NB4 (cell line): ENCODE results near the gene GAS7.

Experiments
- DNase-seq: peaks from one replicate; pipeline ENCODE4 v3.0.0; 2010; ENCODE audit warnings: low read depth
- H3K4me3 ChIP-seq: one replicate; pipeline ENCODE4 v1.5.1; 2011; ENCODE audit warnings: mild to moderate bottlenecking, low read depth, low read length, moderate library complexity
- MYC ChIP-seq: IDR thresholded peaks from 2 replicates; pipeline ENCODE4 v1.6.1; 2011; ENCODE audit warnings: low read depth, low read length
- POLR2A ChIP-seq: IDR thresholded peaks from 2 replicates; pipeline ENCODE4 v1.6.1; 2011; ENCODE audit warnings: mild to moderate bottlenecking; ENCODE audit not compliant: insufficient read length; ENCODE audit errors: extremely low read depth
- TF ChIP-seq, protein P1 (sequence below): IDR thresholded peaks from 2 replicates; pipeline ENCODE4 v1.6.1; 2011; ENCODE audit warnings: low read depth, low read length
- TF ChIP-seq, protein P2 (sequence below): IDR thresholded peaks from one replicate; pipeline ENCODE4 v1.5.1; 2012; ENCODE audit warnings: low read depth, low read length

Gene GAS7

DNA sequence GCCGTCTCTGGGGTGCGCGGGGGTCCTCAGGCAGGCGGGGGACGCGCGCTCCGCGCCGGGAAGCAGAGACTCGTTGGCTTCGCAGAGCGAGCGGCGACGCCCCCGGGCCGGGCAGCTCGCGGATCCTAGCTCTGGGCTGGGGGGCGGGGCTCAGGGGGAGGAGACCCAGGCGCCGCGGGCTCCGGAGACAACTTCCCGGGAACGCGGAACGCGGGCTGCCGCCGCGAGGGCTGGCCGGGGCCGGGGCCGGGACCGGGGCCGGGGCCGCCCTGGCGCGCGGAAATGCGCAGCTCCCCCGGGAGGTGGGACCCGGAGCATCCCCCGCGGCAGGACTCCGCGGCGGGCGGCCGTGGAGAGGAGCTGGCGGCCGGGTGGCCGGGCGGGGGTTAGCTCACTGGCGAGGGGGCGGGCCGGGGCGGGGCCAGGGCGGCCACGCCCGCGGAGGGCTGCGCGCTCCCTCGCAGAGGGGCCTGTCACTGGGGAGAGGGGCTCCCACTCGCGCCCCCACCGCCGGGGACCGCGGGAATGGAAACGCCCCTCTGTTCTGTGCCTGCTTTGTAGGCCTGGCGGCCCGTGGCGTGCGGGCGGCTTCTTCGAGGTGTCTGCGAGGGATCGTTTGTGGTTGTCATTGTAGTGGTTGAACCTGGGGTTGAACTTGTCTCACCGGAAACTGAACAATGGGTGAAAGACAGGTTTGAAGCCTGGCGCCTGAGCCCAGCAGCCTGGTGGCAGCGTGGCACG lies at the start of gene GAS7:
Gene GAS7, minus strand, starts transcription at position 98 of the 741 bp plus-strand sequence.
- TF ChIP-seq, protein P1, sequence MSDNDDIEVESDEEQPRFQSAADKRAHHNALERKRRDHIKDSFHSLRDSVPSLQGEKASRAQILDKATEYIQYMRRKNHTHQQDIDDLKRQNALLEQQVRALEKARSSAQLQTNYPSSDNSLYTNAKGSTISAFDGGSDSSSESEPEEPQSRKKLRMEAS = no peak
- TF ChIP-seq MYC (peak; percentile 24; the same call in 1 of the 2 replicates), POLR2A (peak; percentile 11)
- TF ChIP-seq, protein P2, sequence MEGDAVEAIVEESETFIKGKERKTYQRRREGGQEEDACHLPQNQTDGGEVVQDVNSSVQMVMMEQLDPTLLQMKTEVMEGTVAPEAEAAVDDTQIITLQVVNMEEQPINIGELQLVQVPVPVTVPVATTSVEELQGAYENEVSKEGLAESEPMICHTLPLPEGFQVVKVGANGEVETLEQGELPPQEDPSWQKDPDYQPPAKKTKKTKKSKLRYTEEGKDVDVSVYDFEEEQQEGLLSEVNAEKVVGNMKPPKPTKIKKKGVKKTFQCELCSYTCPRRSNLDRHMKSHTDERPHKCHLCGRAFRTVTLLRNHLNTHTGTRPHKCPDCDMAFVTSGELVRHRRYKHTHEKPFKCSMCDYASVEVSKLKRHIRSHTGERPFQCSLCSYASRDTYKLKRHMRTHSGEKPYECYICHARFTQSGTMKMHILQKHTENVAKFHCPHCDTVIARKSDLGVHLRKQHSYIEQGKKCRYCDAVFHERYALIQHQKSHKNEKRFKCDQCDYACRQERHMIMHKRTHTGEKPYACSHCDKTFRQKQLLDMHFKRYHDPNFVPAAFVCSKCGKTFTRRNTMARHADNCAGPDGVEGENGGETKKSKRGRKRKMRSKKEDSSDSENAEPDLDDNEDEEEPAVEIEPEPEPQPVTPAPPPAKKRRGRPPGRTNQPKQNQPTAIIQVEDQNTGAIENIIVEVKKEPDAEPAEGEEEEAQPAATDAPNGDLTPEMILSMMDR = no peak
- H3K4me3 ChIP-seq = peak within 1 kb of the TSS; percentile 61
- peak; percentile 81 for DNase-seq

DNA sequence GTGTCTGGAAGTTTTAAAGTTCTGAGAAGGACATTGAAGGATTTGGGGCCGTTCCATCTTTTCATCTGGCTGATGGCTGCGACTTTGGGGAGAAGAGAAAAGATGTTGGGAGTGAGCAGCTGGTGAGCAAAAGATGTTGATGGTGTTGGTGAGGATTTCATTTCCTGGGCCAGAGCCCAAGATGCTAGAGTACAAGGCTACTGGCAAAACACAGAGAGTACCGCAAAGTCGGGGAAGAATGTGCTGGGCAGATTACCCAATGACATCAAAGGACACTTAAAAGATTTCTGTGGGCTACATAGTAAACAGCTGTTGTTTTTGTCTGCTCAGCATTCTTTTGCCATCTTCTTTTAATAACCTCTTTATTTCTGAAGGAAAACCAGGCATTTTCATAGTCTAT lies 49.4 kb upstream of the GAS7 start:
- TF ChIP-seq, protein P1 = no peak
- TF ChIP-seq, protein P2 = no peak
- no peak for TF ChIP-seq MYC
- H3K4me3 ChIP-seq = no peak overlapping the region
- DNase-seq = no peak

DNA sequence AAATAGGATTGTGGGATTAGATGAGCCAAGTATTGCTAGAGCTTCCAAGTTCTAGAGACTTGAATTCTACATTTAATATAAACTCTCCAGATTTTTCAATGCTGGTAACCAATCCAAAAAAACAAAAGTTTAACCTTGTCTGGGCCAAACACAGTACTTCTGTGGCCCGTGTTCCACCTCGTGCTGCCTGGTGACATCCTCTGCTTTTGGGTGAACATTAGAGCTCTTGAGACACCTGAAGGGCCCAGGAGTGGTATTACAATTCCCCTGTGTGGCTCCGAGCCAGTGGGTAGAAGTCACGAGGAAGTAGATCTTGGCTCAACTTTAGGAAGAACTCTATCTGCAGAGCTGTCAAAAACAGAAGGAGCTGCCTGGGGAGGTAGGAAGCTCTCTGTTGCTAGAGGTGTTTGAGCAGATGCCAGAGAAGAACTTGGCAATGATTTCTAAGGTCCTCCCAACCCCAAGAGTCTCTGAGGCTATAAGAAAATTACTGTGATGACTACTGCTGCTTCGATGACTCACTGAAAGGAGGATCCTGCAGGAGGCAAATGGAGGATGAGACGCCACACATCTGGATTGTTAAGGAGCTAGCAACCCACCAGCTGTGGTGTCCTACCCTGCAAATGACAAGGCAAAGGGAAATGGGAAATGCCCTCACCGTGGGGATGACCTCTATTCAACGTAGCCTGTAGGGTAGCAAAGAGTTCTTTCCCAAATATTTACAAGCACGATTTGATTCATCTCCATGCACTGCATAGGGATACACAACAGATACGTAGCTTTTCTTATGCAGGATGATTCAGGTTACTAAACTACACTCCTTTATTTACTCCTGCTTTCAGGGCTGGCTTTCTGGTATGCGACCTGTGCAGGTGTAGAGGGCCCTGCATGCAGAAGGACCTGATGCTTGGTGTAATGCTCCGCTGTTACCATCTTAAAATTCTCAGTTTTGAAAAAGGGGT lies 45.8 kb upstream of the GAS7 start:
- DNase-seq = peak; percentile 24
- no peak overlapping the region for H3K4me3 ChIP-seq
- TF ChIP-seq MYC = no peak
- no peak for TF ChIP-seq POLR2A
- TF ChIP-seq, protein P1 = no peak
- TF ChIP-seq, protein P2 = no peak

DNA sequence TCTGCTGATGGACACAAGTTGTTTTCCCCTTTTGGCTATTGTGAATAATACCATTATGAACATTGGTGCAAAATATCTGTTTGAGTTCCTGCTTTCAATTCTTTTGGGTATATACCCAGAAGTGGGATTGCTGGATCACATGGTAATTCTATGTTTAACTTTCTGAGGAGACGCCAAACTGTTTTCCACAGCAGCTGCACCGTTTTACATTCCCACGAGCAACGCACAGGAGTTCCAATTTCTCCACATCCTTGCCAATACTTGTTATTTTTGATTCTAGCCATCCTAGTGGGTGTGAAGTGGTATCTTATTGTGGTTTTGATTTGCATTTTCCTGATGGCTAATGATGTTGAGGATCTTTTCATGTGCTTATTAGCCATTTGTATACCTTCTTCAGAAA lies 43.4 kb upstream of the GAS7 start:
- no peak for DNase-seq
- H3K4me3 ChIP-seq = no peak overlapping the region
- TF ChIP-seq, protein P2 = no peak
- TF ChIP-seq MYC = no peak
- no peak for TF ChIP-seq POLR2A
- TF ChIP-seq, protein P1 = no peak

DNA sequence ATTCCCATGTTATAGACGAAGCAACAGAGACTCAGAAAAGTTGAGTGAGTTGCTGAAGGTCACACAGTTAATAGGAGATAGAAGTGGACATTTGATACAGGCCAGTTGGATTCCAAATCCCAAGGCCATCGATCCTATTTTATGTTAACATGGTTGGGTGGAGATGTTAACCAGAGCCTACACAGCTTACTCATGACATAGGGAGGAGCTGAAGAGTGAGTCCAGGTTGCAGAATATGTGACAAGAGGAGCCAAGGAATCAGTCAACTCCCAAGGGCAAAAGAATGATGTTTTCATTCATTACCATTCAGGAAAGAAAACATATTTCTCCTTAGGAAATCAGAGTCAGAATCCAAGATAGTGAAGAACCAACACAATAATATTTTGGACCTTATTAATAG lies 40.3 kb upstream of the GAS7 start:
- no peak for DNase-seq
- no peak for TF ChIP-seq MYC
- TF ChIP-seq, protein P2 = no peak
- TF ChIP-seq POLR2A = no peak
- TF ChIP-seq, protein P1 = no peak
- H3K4me3 ChIP-seq = no peak overlapping the region
